Measurements from ENCODE around the gene DIP2B. TPM values are rescaled to one million over a fixed set of nuclear protein-coding genes. Genes with fewer than 3 reads are reported as not detected.
A peak's percentile ranks its signal among the peaks of the same experiment; 100 is the strongest.

DIP2B gene
- total RNA-seq, 1 experiment from 2014 or later: 20.0 TPM

GRCh38 chr12:50549885-50550284 lies 45.1 kb downstream of the DIP2B start:
- no peak overlapping the region for H3K27ac ChIP-seq (ENCODE audit: insufficient read length, low read depth, low read length)
- WGBS (ENCODE audit: extremely low coverage, insufficient read length, low lambda C conversion rate): no CpG with 5 or more reads among the region's 4 CpGs
- peak overlapping the region in 2 of 3 experiments; percentile 27 to 73; a peak in 4 of 7 replicates for H3K27ac Mint-ChIP-seq

More at GRCh38 chr12:50549885-50550284, 45.1 kb downstream of the DIP2B start:
- no peaks in the 10 kb centered on the region; a peak in 2 of 7 replicates for H3K36me3 Mint-ChIP-seq (ENCODE audit: insufficient read depth in 1 of 3, low read depth in 3 of 3)
- no peak for TF ChIP-seq CTCF (conservative IDR thresholded peaks at IDR 0.05)
- H3K27me3 ChIP-seq (ENCODE audit: insufficient read depth, low read length): no peaks in the 10 kb centered on the region
- H3K4me2 ChIP-seq (ENCODE audit: insufficient read depth, insufficient read length, low read length): no peak overlapping the region
- H3K9me3 ChIP-seq (ENCODE audit: control insufficient read depth, low read depth, low read length): no peaks in the 10 kb centered on the region
- H3K27me3 Mint-ChIP-seq (ENCODE audit: low read depth): no peaks in the 10 kb centered on the region
- no peaks in the 10 kb centered on the region for H4K20me1 ChIP-seq (ENCODE audit: control insufficient read depth, insufficient read depth, insufficient read length)
- DNase-seq: no peak
- no peak overlapping the region for H3K9ac ChIP-seq (ENCODE audit: extremely low read depth, insufficient read length, low read length)
- H2AFZ ChIP-seq (ENCODE audit: low read length): no peak overlapping the region
- H3K4me3 Mint-ChIP-seq: no peak overlapping the region
- no peak overlapping the region for H2AK5ac ChIP-seq (ENCODE audit: insufficient read length, low read length)
- H3K14ac ChIP-seq (ENCODE audit: insufficient read depth, low read length): no peak overlapping the region
- H3K4ac ChIP-seq (ENCODE audit: low read depth, low read length): no peak overlapping the region
- no peaks in the 10 kb centered on the region for H3K9me3 Mint-ChIP-seq
- no peak overlapping the region for H2BK12ac ChIP-seq (ENCODE audit: insufficient read length, low read depth, low read length)
- no peak overlapping the region for H3K23ac ChIP-seq (ENCODE audit: insufficient read length, low read depth, low read length)
- H3K23me2 ChIP-seq (ENCODE audit: insufficient read length, low read depth, low read length, poor library complexity, severe bottlenecking): no peaks in the 10 kb centered on the region
- no peak overlapping the region for H2BK20ac ChIP-seq (ENCODE audit: low read depth, low read length, poor library complexity, severe bottlenecking)
- H4K91ac ChIP-seq (ENCODE audit: insufficient read length, low read depth, low read length): no peak overlapping the region
- no peak overlapping the region for H3K18ac ChIP-seq (ENCODE audit: insufficient read length, low read depth, low read length)
- H3K79me2 ChIP-seq (ENCODE audit: insufficient read depth, low read length): peaks cover 7% of the 10 kb centered on the region; the same call in 1 of the 2 replicates
- H3K4me1 Mint-ChIP-seq: peaks cover 20 to 26% of the 10 kb centered on the region in 2 experiments
- H3K4me1 ChIP-seq (ENCODE audit: insufficient read depth, low read length): no peaks in the 10 kb centered on the region; the same call in 1 of the 2 replicates
- H3K56ac ChIP-seq (ENCODE audit: insufficient read length, low read depth, low read length): no peak overlapping the region
- H2BK120ac ChIP-seq (ENCODE audit: low read depth, low read length, poor library complexity, severe bottlenecking): no peak overlapping the region
- no peak overlapping the region for H2BK15ac ChIP-seq (ENCODE audit: low read depth, low read length)
- H3T11ph ChIP-seq (ENCODE audit: low read length): no peak overlapping the region
- H4K5ac ChIP-seq (ENCODE audit: insufficient read length, low read depth, low read length): no peak overlapping the region
- H2BK5ac ChIP-seq (ENCODE audit: insufficient read length, low read length): no peak overlapping the region
- H3K79me1 ChIP-seq (ENCODE audit: insufficient read depth, low read depth, low read length, poor library complexity, severe bottlenecking): peaks cover 3% of the 10 kb centered on the region
- no peak overlapping the region for H4K8ac ChIP-seq (replicated peaks; ENCODE audit: insufficient read length, low read depth, low read length)

Data from H9 (cell line).